CD4-positive, alpha-beta T cell (primary cell): Measurements from ENCODE around the gene BLZF1. TPM values are rescaled to one million over a fixed set of nuclear protein-coding genes. Genes with fewer than 3 reads are reported as not detected.

ENCODE experiments used
- ATAC-seq: fragments of 200-7000 bp; cut with Tn5 transposase; one replicate; pipeline ENCODE4 v1.10.0; 2022; ENCODE audit warnings: mild to moderate bottlenecking; ENCODE audit not compliant: poor library complexity
- CTCF ChIA-PET: fragments of 350-600 bp; sonication (Branson Sonifier 250); formaldehyde crosslinking; loops from one replicate; lab custom pipeline; 2021; ENCODE audit warnings: antibody characterized with exemption, inconsistent platforms; lab: Charles Lee
- POLR2A ChIA-PET: fragments of 350-600 bp; sonication (Branson Sonifier 250); formaldehyde crosslinking; loops from one replicate; lab custom pipeline; 2021; ENCODE audit warnings: antibody characterized with exemption, inconsistent platforms; lab: Charles Lee
- DNase-seq, 14 experiments: peaks; one replicate each; pipeline ENCODE4 v3.0.0-alpha.2; 2013 to 2020; ENCODE audit warnings: mixed read lengths in 2 of 14
- H3K27ac ChIP-seq, 2 donors: one replicate each; pipeline versions ENCODE4 v1.5.1 to v1.7.0; 2013; ENCODE audit warnings: low read length in 2 of 2, low read depth in 1 of 2, mild to moderate bottlenecking in 1 of 2
- H3K27me3 ChIP-seq, 2 experiments: 1 replicate in 1 of 2; 2 replicates in 1 of 2; pipeline versions ENCODE4 v1.6.1 to v1.7.0; 2013; ENCODE audit warnings: low read length in 2 of 2, control low read depth in 1 of 2, mild to moderate bottlenecking in 1 of 2, moderate library complexity in 1 of 2; ENCODE audit not compliant: insufficient read depth in 2 of 2, control insufficient read depth in 1 of 2
- H3K36me3 ChIP-seq: one replicate; pipeline ENCODE4 v1.6.1; 2013; ENCODE audit warnings: low read length, control low read depth; ENCODE audit not compliant: insufficient read depth
- H3K4me1 ChIP-seq: one replicate; pipeline ENCODE4 v1.6.1; 2013; ENCODE audit warnings: low read length, control low read depth; ENCODE audit not compliant: insufficient read depth
- H3K4me3 ChIP-seq: one replicate; pipeline ENCODE4 v1.5.1; 2013; ENCODE audit warnings: mild to moderate bottlenecking, low read length, moderate library complexity
- H3K9me3 ChIP-seq, 2 experiments: 1 replicate in 1 of 2; 2 replicates in 1 of 2; pipeline versions ENCODE4 v1.6.1 to v1.7.0; 2013; ENCODE audit warnings: low read length in 2 of 2, mild to moderate bottlenecking in 2 of 2, control low read depth in 1 of 2, moderate library complexity in 1 of 2; ENCODE audit not compliant: control insufficient read depth in 1 of 2, insufficient read depth in 1 of 2
- H3K27ac Mint-ChIP-seq: one replicate; pipeline ENCODE4 v1.8.0; 2020; ENCODE audit warnings: mixed read lengths
- H3K27me3 Mint-ChIP-seq: one replicate; pipeline ENCODE4 v1.8.0; 2021; ENCODE audit warnings: mixed read lengths
- H3K36me3 Mint-ChIP-seq: one replicate; pipeline ENCODE4 v1.8.0; 2021; ENCODE audit warnings: low read depth, mixed read lengths
- H3K4me1 Mint-ChIP-seq: one replicate; pipeline ENCODE4 v1.8.0; 2021; ENCODE audit warnings: low read depth, mixed read lengths
- H3K4me3 Mint-ChIP-seq: one replicate; pipeline ENCODE4 v1.8.0; 2020; ENCODE audit warnings: mild to moderate bottlenecking, mixed read lengths
- H3K9me3 Mint-ChIP-seq: one replicate; pipeline ENCODE4 v1.8.0; 2020; ENCODE audit warnings: mixed read lengths
- CTCF ChIP-seq: fragments of 200-600 bp; IDR thresholded peaks from one replicate; pipeline ENCODE4 v1.8.0; 2022; ENCODE audit warnings: antibody characterized with exemption, mild to moderate bottlenecking
- intact Hi-C, 2 experiments: fragments of 100-400 bp; cut with DNase I in 1 of 2; cut with micrococcal nuclease in 1 of 2; formaldehyde crosslinking; loops; one replicate each; pipeline versions ENCODE4 v1.15.1 to v1.9.0; 2023 to 2025; cut with DNase I, micrococcal nuclease
- total RNA-seq, 174 experiments: library from RNA in 2 of 174; stranded (reverse) in 2 of 174; gene quantifications; one replicate each; pipeline ENCODE4 v1.2.3 and lab custom pipeline; 2021 to 2026

BLZF1 gene
- total RNA-seq, 2 experiments from 2014 or later: 10.0 to 10.6 TPM

- Histone ChIP-seq H3K27me3 (no peaks in the 10 kb centered on the region), H3K27ac (no peak overlapping the region), H3K4me1 (no peaks in the 10 kb centered on the region), H3K36me3 (no peaks in the 10 kb centered on the region), H3K4me3 (no peak overlapping the region), H3K9me3 (no peaks in the 10 kb centered on the region)
- ATAC-seq (no peak), DNase-seq (no peak)
- ChIA-PET POLR2A (no interaction called here), CTCF (no interaction called here)
- no peak for TF ChIP-seq CTCF
- peaks cover 17% of the 10 kb centered on the region for H3K36me3 Mint-ChIP-seq
- no peak overlapping the region for H3K4me3 Mint-ChIP-seq
- no peaks in the 10 kb centered on the region for H3K27me3 Mint-ChIP-seq
- no peaks in the 10 kb centered on the region for H3K9me3 Mint-ChIP-seq
- H3K27ac Mint-ChIP-seq: no peak overlapping the region
- no peaks in the 10 kb centered on the region for H3K4me1 Mint-ChIP-seq
- intact Hi-C loops: no loop called here
Measured at GRCh38 chr1:169322138-169322537, 45.9 kb upstream of the BLZF1 start.

GRCh38 chr1:169325117-169325516 is 42.9 kb upstream of the BLZF1 start:
- POLR2A ChIA-PET: no interaction called here
- DNase-seq: no peak
- CTCF ChIA-PET: no interaction called here

GRCh38 chr1:169326261-169326955 is 41.6 kb upstream of the BLZF1 start:
- POLR2A ChIA-PET: no interaction called here
- no peak for TF ChIP-seq CTCF
- ATAC-seq (no peak), DNase-seq (no peak)
- intact Hi-C loops: no loop called here
- H3K9me3 ChIP-seq: peaks cover 4 to 7% of the 10 kb centered on the region in 2 experiments
- Mint-ChIP-seq H3K9me3 (peaks cover 3% of the 10 kb centered on the region), H3K27me3 (no peaks in the 10 kb centered on the region), H3K36me3 (peaks cover 43% of the 10 kb centered on the region), H3K4me1 (no peaks in the 10 kb centered on the region), H3K27ac (no peak overlapping the region), H3K4me3 (no peak overlapping the region)
- H3K4me1 ChIP-seq: no peaks in the 10 kb centered on the region
- no peak overlapping the region for H3K4me3 ChIP-seq
- H3K36me3 ChIP-seq: no peaks in the 10 kb centered on the region
- H3K27ac ChIP-seq: no peak overlapping the region
- CTCF ChIA-PET: interaction anchor here (0.6 kb wide), 1 partner anchor 883 kb away, joined by 4 read pairs; no protein-coding TSS in a partner anchor
- no peaks in the 10 kb centered on the region for H3K27me3 ChIP-seq

More at GRCh38 chr1:169325117-169325516, 42.9 kb upstream of the BLZF1 start:
- H3K27me3 Mint-ChIP-seq: no peaks in the 10 kb centered on the region
- no peaks in the 10 kb centered on the region for H3K27me3 ChIP-seq
- no peaks in the 10 kb centered on the region for H3K36me3 ChIP-seq
- ATAC-seq: no peak
- no peak for TF ChIP-seq CTCF
- H3K27ac Mint-ChIP-seq: no peak overlapping the region
- no peak overlapping the region for H3K4me3 ChIP-seq
- no peaks in the 10 kb centered on the region for H3K4me1 Mint-ChIP-seq
- H3K4me3 Mint-ChIP-seq: no peak overlapping the region
- intact Hi-C loops: no loop called here
- H3K4me1 ChIP-seq: no peaks in the 10 kb centered on the region
- H3K27ac ChIP-seq: no peak overlapping the region
- peaks cover 0 to 7% of the 10 kb centered on the region in 2 experiments for H3K9me3 ChIP-seq
- H3K36me3 Mint-ChIP-seq: peaks cover 33% of the 10 kb centered on the region
- no peaks in the 10 kb centered on the region for H3K9me3 Mint-ChIP-seq
